Right lobe of liver (tissue), 6 donors: ENCODE data around the gene TPGS2. TPM values are rescaled to one million over a fixed set of nuclear protein-coding genes. Genes with fewer than 3 reads are reported as not detected.

Experiments
- ATAC-seq, 4 donors: fragments of 200-7000 bp; cut with Tn5 transposase; one replicate each; pipeline ENCODE4 v1.9.1; 2020; ENCODE audit warnings: mild to moderate bottlenecking in 4 of 4, moderate library complexity in 4 of 4
- DNase-seq, 3 donors: peaks; one replicate each; pipeline ENCODE4 v3.0.0-alpha.2; 2020
- H3K27ac ChIP-seq, 3 donors: fragments of 200-600 bp; one replicate each; pipeline ENCODE4 v1.8.0; 2022
- H3K27me3 ChIP-seq, 2 donors: fragments of 200-600 bp; one replicate each; pipeline ENCODE4 v1.8.0; 2022
- H3K36me3 ChIP-seq, 4 donors: fragments of 200-600 bp; sonication (generic) in 1 of 4; one replicate each; pipeline versions ENCODE4 v1.5.1 to v1.8.0; 2017 to 2022; ENCODE audit warnings: control low read depth in 1 of 4
- H3K4me1 ChIP-seq, 4 donors: fragments of 200-600 bp; sonication (generic) in 1 of 4; one replicate each; pipeline versions ENCODE4 v1.5.1 to v1.8.0; 2017 to 2022; ENCODE audit warnings: control low read depth in 1 of 4
- H3K4me3 ChIP-seq, 3 donors: fragments of 200-600 bp; one replicate each; pipeline ENCODE4 v1.8.0; 2022
- H3K9me3 ChIP-seq, 4 donors: fragments of 200-600 bp; sonication (generic) in 1 of 4; one replicate each; pipeline versions ENCODE4 v1.5.1 to v1.8.0; 2017 to 2022; ENCODE audit warnings: control low read depth in 1 of 4
- POLR2A ChIP-seq: fragments of 450-650 bp; IDR thresholded peaks from one replicate; pipeline ENCODE4 v1.6.1; 2017; ENCODE audit warnings: antibody characterized with exemption, mild to moderate bottlenecking
- WGBS: methylation state at CpG from one replicate; pipeline ENCODE4 v1.1.6; 2018; ENCODE audit warnings: low coverage, low lambda C conversion rate; ENCODE audit not compliant: insufficient coverage; ENCODE audit errors: missing lambda C conversion rate; 5-methylcytosine and 5-hydroxymethylcytosine counted together
- intact Hi-C, 2 donors: fragments of 100-400 bp; cut with DNase I; formaldehyde crosslinking; loops; one replicate each; pipeline versions ENCODE4 v1.11.2 to v1.14.1; 2022
- total RNA-seq, 6 experiments: library from RNA; depleted of rRNA in 2 of 6; stranded (reverse); fragments of >200 nt in 2 of 6; fragmentation: NEBNext Ultra II Directional in 3 of 6; extraction: Animal tissue kit (Norgen Biotek cat#: 25700) in 3 of 6; gene quantifications; one replicate each; pipeline versions ENCODE4 v1.1.0 to v1.2.4, GENCODE V29; 2016 to 2023
- TF ChIP-seq, protein P1 (sequence below), 4 donors: fragments of 200-600 bp in 3 of 4; fragments of 450-650 bp in 1 of 4; IDR thresholded peaks; one replicate each; pipeline versions ENCODE4 v1.5.1 to v1.8.0; 2016 to 2022; ENCODE audit warnings: antibody characterized with exemption in 4 of 4, mild to moderate bottlenecking in 2 of 4
- donor health status: DM: no; HTN: yes; CAD: no.
- donor health status: DM: no; HTN: no; CAD: no.
- donor health status: DM: no; HTN: no; CAD: no.
- donor health status: DM: no; HTN: yes; CAD: no.
- donor health status: DM: no; HTN: yes; CAD: no.

Gene TPGS2
- total RNA-seq, 6 experiments from 2014 or later: 14.0 to 56.2 (median 23.1) TPM

GRCh38 chr18:36811430-36811829, 17.4 kb downstream of the TPGS2 start:
- H3K27ac ChIP-seq: no peak overlapping the region
- no peak overlapping the region for H3K4me3 ChIP-seq
- no peaks in the 10 kb centered on the region for H3K9me3 ChIP-seq
- peaks cover 0 to 6% (median 0%) of the 10 kb centered on the region in 4 donors for H3K36me3 ChIP-seq
- WGBS: 90% methylated on average over 3 of the region's 3 CpGs
- no peak for TF ChIP-seq POLR2A
- TF ChIP-seq, protein P1, sequence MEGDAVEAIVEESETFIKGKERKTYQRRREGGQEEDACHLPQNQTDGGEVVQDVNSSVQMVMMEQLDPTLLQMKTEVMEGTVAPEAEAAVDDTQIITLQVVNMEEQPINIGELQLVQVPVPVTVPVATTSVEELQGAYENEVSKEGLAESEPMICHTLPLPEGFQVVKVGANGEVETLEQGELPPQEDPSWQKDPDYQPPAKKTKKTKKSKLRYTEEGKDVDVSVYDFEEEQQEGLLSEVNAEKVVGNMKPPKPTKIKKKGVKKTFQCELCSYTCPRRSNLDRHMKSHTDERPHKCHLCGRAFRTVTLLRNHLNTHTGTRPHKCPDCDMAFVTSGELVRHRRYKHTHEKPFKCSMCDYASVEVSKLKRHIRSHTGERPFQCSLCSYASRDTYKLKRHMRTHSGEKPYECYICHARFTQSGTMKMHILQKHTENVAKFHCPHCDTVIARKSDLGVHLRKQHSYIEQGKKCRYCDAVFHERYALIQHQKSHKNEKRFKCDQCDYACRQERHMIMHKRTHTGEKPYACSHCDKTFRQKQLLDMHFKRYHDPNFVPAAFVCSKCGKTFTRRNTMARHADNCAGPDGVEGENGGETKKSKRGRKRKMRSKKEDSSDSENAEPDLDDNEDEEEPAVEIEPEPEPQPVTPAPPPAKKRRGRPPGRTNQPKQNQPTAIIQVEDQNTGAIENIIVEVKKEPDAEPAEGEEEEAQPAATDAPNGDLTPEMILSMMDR (IDR thresholded peaks at IDR 0.05): no peak
- ATAC-seq: no peak
- no peaks in the 10 kb centered on the region for H3K4me1 ChIP-seq
- intact Hi-C loops: no loop called here
- H3K27me3 ChIP-seq: no peaks in the 10 kb centered on the region
- no peak for DNase-seq

GRCh38 chr18:36809590-36810381, 19.0 kb downstream of the TPGS2 start:
- DNase-seq (no peak), ATAC-seq (peak; percentile 95 to 97 (median 96))
- no peak for TF ChIP-seq POLR2A
- TF ChIP-seq, protein P1 (IDR thresholded peaks at IDR 0.05): peak; percentile 66 to 87 (median 84)
- Histone ChIP-seq H3K4me1 (no peaks in the 10 kb centered on the region), H3K9me3 (no peaks in the 10 kb centered on the region), H3K36me3 (peaks cover 0 to 15% (median 2%) of the 10 kb centered on the region in 4 donors), H3K27me3 (no peaks in the 10 kb centered on the region), H3K27ac (no peak overlapping the region), H3K4me3 (no peak overlapping the region)
- WGBS: 43% methylated on average over 6 of the region's 6 CpGs
- intact Hi-C loops: no loop called here

- no peak for ATAC-seq
Measured at GRCh38 chr18:36808681-36809080, 20.1 kb downstream of the TPGS2 start.

GRCh38 chr18:36805105-36805504, 23.7 kb downstream of the TPGS2 start:
- Histone ChIP-seq H3K4me3 (no peak overlapping the region), H3K27ac (no peak overlapping the region), H3K4me1 (no peaks in the 10 kb centered on the region), H3K27me3 (no peaks in the 10 kb centered on the region), H3K36me3 (peaks cover 0 to 15% (median 2%) of the 10 kb centered on the region in 4 donors), H3K9me3 (no peaks in the 10 kb centered on the region)
- intact Hi-C loops: no loop called here
- ATAC-seq (no peak), DNase-seq (no peak)
- WGBS: 100% methylated on average over 2 of the region's 2 CpGs
- TF ChIP-seq, protein P1 (IDR thresholded peaks at IDR 0.05): no peak
- TF ChIP-seq POLR2A: no peak

More at GRCh38 chr18:36808681-36809080, 20.1 kb downstream of the TPGS2 start:
- H3K4me3 ChIP-seq: no peak overlapping the region
- no peak for DNase-seq
- no peaks in the 10 kb centered on the region for H3K27me3 ChIP-seq
- no peaks in the 10 kb centered on the region for H3K9me3 ChIP-seq
- WGBS: 50% methylated on average over 1 of the region's 2 CpGs
- intact Hi-C loops: no loop called here
- no peak overlapping the region for H3K27ac ChIP-seq
- TF ChIP-seq POLR2A: no peak
- TF ChIP-seq, protein P1 (IDR thresholded peaks at IDR 0.05): no peak
- H3K4me1 ChIP-seq: no peaks in the 10 kb centered on the region
- H3K36me3 ChIP-seq: peaks cover 0 to 15% (median 2%) of the 10 kb centered on the region in 4 donors
